Hepatocyte (in vitro differentiated cells): ENCODE results near the gene MET.

ENCODE experiments used
- CTCF ChIP-seq: fragments of 200-600 bp; sonication (generic); IDR thresholded peaks from 2 replicates; pipeline ENCODE4 v1.5.1; 2016; ENCODE audit warnings: antibody characterized with exemption, mild to moderate bottlenecking; ENCODE audit not compliant: poor library complexity
- EZH2phosphoT487 ChIP-seq: fragments of 200-600 bp; sonication (generic); IDR thresholded peaks from one replicate; pipeline ENCODE4 v1.6.1; 2018; ENCODE audit warnings: antibody characterized with exemption, mild to moderate bottlenecking, low read depth, moderate library complexity; ENCODE audit not compliant: unreplicated experiment, severe bottlenecking

DNA sequence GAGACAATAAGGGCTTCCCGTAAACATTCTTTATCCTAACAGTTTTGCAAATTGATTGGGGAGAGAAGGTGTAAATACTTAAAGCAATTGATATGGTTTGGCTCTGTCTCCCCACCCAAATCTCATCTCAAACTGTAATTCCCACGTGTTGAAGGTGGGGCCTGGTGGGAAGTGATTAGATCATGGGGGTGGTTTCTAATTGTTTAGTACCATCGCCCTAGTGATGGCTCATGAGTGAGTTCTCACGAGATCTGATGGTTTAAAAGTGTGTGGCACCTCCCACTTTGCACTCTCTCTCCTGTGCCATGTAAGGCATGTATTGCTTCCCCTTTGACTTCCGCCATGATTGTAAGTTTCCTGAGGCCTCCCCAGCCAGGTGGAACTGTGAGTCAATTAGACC, 168.3 kb downstream of the MET start:
- TF ChIP-seq CTCF: no peak
- TF ChIP-seq EZH2phosphoT487: no peak
